IMR-90 (cell line): ENCODE results near the gene CDC37L1. TPM values are rescaled to one million over a fixed set of nuclear protein-coding genes. Genes with fewer than 3 reads are reported as not detected.

Experiments
- ATAC-seq: fragments of 200-7000 bp; cut with Tn5 transposase; 2 replicates; pipeline ENCODE4 v1.9.1; 2020; ENCODE audit warnings: low read depth, mild to moderate bottlenecking, moderate library complexity
- BruUV-seq: library from RNA; stranded (reverse); fragments of 400-500 nt; replicated peaks from 2 replicates; lab custom pipeline; 2021; lab: Mats Ljungman, UMichigan
- CTCF ChIA-PET: fragments of 300-600 bp; formaldehyde crosslinking; extraction: SDS; loops from one replicate; lab custom pipeline; 2021; ENCODE audit warnings: antibody characterized with exemption; lab: Yijun Ruan, JAX
- POLR2A ChIA-PET: fragments of 300-600 bp; sonication (Branson Sonifier 250); formaldehyde crosslinking; loops from one replicate; lab custom pipeline; 2022; ENCODE audit warnings: antibody characterized with exemption; ENCODE audit not compliant: unreplicated experiment; lab: Charles Lee
- DNase-seq: peaks from one replicate; pipeline ENCODE4 v3.0.0; 2013
- H2AFZ ChIP-seq: replicated peaks from 2 replicates; pipeline ENCODE3; 2013; ENCODE audit warnings: low read length, mild to moderate bottlenecking; ENCODE audit not compliant: poor library complexity
- H2AK5ac ChIP-seq: 2 replicates; pipeline ENCODE4 v1.6.1; 2013; ENCODE audit warnings: low read depth, low read length, inconsistent platforms
- H2AK9ac ChIP-seq: replicated peaks from 2 replicates; pipeline ENCODE3; 2013; ENCODE audit warnings: mild to moderate bottlenecking, low read depth, low read length, moderate library complexity; ENCODE audit not compliant: poor library complexity
- H2BK120ac ChIP-seq: 2 replicates; pipeline ENCODE4 v1.6.1; 2013; ENCODE audit warnings: low read depth, low read length, inconsistent platforms
- H2BK15ac ChIP-seq: 3 replicates; pipeline ENCODE4 v1.6.1; 2013; ENCODE audit warnings: low read depth, low read length, inconsistent platforms
- H2BK20ac ChIP-seq: 2 replicates; pipeline ENCODE4 v1.6.1; 2013; ENCODE audit warnings: low read depth, mild to moderate bottlenecking, inconsistent platforms, low read length, moderate library complexity
- H2BK5ac ChIP-seq: 2 replicates; pipeline ENCODE4 v1.6.1; 2013; ENCODE audit warnings: mild to moderate bottlenecking, low read depth, low read length, inconsistent platforms; ENCODE audit not compliant: poor library complexity, severe bottlenecking
- H3K14ac ChIP-seq: replicated peaks from 2 replicates; pipeline ENCODE4 v1.6.1; 2013; ENCODE audit warnings: low read depth, low read length, inconsistent platforms
- H3K18ac ChIP-seq: 2 replicates; pipeline ENCODE4 v1.6.1; 2013; ENCODE audit warnings: low read depth, low read length, control low read depth
- H3K23ac ChIP-seq: 2 replicates; pipeline ENCODE4 v1.6.1; 2013; ENCODE audit warnings: low read depth, low read length, inconsistent platforms
- H3K27ac ChIP-seq: 2 replicates; pipeline ENCODE4 v1.5.1; 2013; ENCODE audit warnings: mild to moderate bottlenecking, control low read depth, low read length; ENCODE audit not compliant: insufficient read depth
- H3K27me3 ChIP-seq: 2 replicates; pipeline ENCODE4 v1.6.1; 2013; ENCODE audit warnings: low read length; ENCODE audit not compliant: control insufficient read depth, insufficient read depth
- H3K36me3 ChIP-seq: 2 replicates; pipeline ENCODE4 v1.6.1; 2013; ENCODE audit warnings: low read length, mixed read lengths; ENCODE audit not compliant: control insufficient read depth, insufficient read depth
- H3K4ac ChIP-seq: 2 replicates; pipeline ENCODE4 v1.6.1; 2013; ENCODE audit warnings: low read depth, low read length, inconsistent platforms
- H3K4me1 ChIP-seq: 2 replicates; pipeline ENCODE4 v1.6.1; 2013; ENCODE audit warnings: low read length, mixed read lengths; ENCODE audit not compliant: control insufficient read depth, insufficient read depth
- H3K4me2 ChIP-seq: 2 replicates; pipeline ENCODE4 v1.6.1; 2013; ENCODE audit warnings: low read depth, mild to moderate bottlenecking, control low read depth, low read length, moderate library complexity
- H3K4me3 ChIP-seq: 2 replicates; pipeline ENCODE4 v1.5.1; 2013; ENCODE audit warnings: low read depth, mild to moderate bottlenecking, control low read depth, low read length, moderate library complexity; ENCODE audit not compliant: insufficient read depth
- H3K56ac ChIP-seq: 2 replicates; pipeline ENCODE4 v1.6.1; 2013; ENCODE audit warnings: low read length, inconsistent platforms; ENCODE audit not compliant: insufficient read depth; ENCODE audit errors: extremely low read depth
- H3K79me1 ChIP-seq, 2 experiments: 2 replicates each; pipeline ENCODE4 v1.6.1; 2013; ENCODE audit warnings: low read length in 2 of 2, inconsistent platforms in 1 of 2, low read depth in 1 of 2
- H3K9ac ChIP-seq: 2 replicates; pipeline ENCODE4 v1.6.1; 2013; ENCODE audit warnings: low read depth, low read length, control low read depth
- H3K9me1 ChIP-seq: 2 replicates; pipeline ENCODE4 v1.6.1; 2013; ENCODE audit warnings: low read length, inconsistent platforms; ENCODE audit not compliant: insufficient read depth
- H3K9me3 ChIP-seq: 2 replicates; pipeline ENCODE4 v1.6.1; 2013; ENCODE audit warnings: low read length; ENCODE audit not compliant: control insufficient read depth, insufficient read depth
- H4K20me1 ChIP-seq: 2 replicates; pipeline ENCODE4 v1.6.1; 2013; ENCODE audit warnings: low read length, inconsistent platforms; ENCODE audit not compliant: insufficient read depth
- H4K5ac ChIP-seq: 2 replicates; pipeline ENCODE4 v1.6.1; 2013; ENCODE audit warnings: mild to moderate bottlenecking, low read depth, low read length, control low read depth
- H4K8ac ChIP-seq, 2 experiments: 2 replicates each; pipeline ENCODE4 v1.6.1; 2013; ENCODE audit warnings: low read depth in 2 of 2, low read length in 2 of 2, control low read depth in 1 of 2, inconsistent platforms in 1 of 2
- H4K91ac ChIP-seq: 2 replicates; pipeline ENCODE4 v1.6.1; 2013; ENCODE audit warnings: low read depth, low read length, inconsistent platforms; ENCODE audit not compliant: insufficient read depth
- BHLHE40 ChIP-seq: fragments of 150-350 bp; IDR thresholded peaks from 2 replicates; pipeline ENCODE4 v1.6.1; 2016; ENCODE audit warnings: mild to moderate bottlenecking, low read depth, low read length
- CEBPB ChIP-seq: IDR thresholded peaks from 2 replicates; pipeline ENCODE4 v1.6.1; 2012; ENCODE audit warnings: low read depth, low read length, improper control_type of control experiment
- CHD1 ChIP-seq: IDR thresholded peaks from 2 replicates; pipeline ENCODE4 v1.6.1; 2012; ENCODE audit warnings: low read depth, low read length, improper control_type of control experiment
- CTCF ChIP-seq: conservative IDR thresholded peaks from 2 replicates; pipeline ENCODE4 v1.5.1; 2012; ENCODE audit warnings: mild to moderate bottlenecking, low read depth, low read length, improper control_type of control experiment
- ELK1 ChIP-seq: fragments of 150-350 bp; IDR thresholded peaks from 2 replicates; pipeline ENCODE4 v1.6.1; 2016; ENCODE audit warnings: low read depth, mild to moderate bottlenecking, low read length, moderate library complexity, borderline replicate concordance
- MAFK ChIP-seq: IDR thresholded peaks from 2 replicates; pipeline ENCODE4 v1.6.1; 2012; ENCODE audit warnings: low read depth, low read length, improper control_type of control experiment
- MAZ ChIP-seq: IDR thresholded peaks from 2 replicates; pipeline ENCODE4 v1.6.1; 2012; ENCODE audit warnings: low read depth, mild to moderate bottlenecking, low read length, improper control_type of control experiment, moderate library complexity, borderline replicate concordance
- MXI1 ChIP-seq: IDR thresholded peaks from 2 replicates; pipeline ENCODE4 v1.6.1; 2012; ENCODE audit warnings: low read depth, mild to moderate bottlenecking, low read length, moderate library complexity, borderline replicate concordance
- NFE2L2 ChIP-seq: fragments of 150-350 bp; IDR thresholded peaks from 2 replicates; pipeline ENCODE4 v1.6.1; 2016; ENCODE audit warnings: low read depth, mild to moderate bottlenecking, low read length
- RAD21 ChIP-seq: IDR thresholded peaks from 2 replicates; pipeline ENCODE4 v1.6.1; 2012; ENCODE audit warnings: low read length, improper control_type of control experiment
- RCOR1 ChIP-seq: IDR thresholded peaks from 2 replicates; pipeline ENCODE4 v1.6.1; 2012; ENCODE audit warnings: mild to moderate bottlenecking, low read length, improper control_type of control experiment; ENCODE audit not compliant: insufficient replicate concordance
- RFX5 ChIP-seq: IDR thresholded peaks from 2 replicates; pipeline ENCODE4 v1.8.0; 2012; ENCODE audit warnings: low read depth, mild to moderate bottlenecking, low read length, moderate library complexity
- SMC3 ChIP-seq: fragments of 150-350 bp; IDR thresholded peaks from 2 replicates; pipeline ENCODE4 v1.6.1; 2016; ENCODE audit warnings: low read depth, mild to moderate bottlenecking, antibody characterized with exemption, low read length, moderate library complexity
- USF2 ChIP-seq: fragments of 150-350 bp; IDR thresholded peaks from 2 replicates; pipeline ENCODE4 v1.6.1; 2017; ENCODE audit warnings: mild to moderate bottlenecking, antibody characterized with exemption, low read length, low read depth
- WGBS, 2 experiments: methylation state at CpG; one replicate each; pipeline versions ENCODE4 v1.1.5 to v1.1.7; 2013; ENCODE audit warnings: missing lambda C conversion rate in 2 of 2; ENCODE audit not compliant: insufficient read length in 1 of 2; ENCODE audit errors: extremely low coverage in 2 of 2; 5-methylcytosine and 5-hydroxymethylcytosine counted together
- dilution Hi-C: fragments of 300-500 bp; cut with HindIII; formaldehyde crosslinking; loops from one replicate; pipeline ENCODE4 v1.14.3; 2018; ENCODE audit warnings: low sequenced_read_pairs; ENCODE audit not compliant: unreplicated experiment
- in situ Hi-C: fragments of 300-500 bp; cut with MboI; formaldehyde crosslinking; loops from 3 replicates; pipeline ENCODE4 v1.14.3; 2019; ENCODE audit warnings: low sequenced_read_pairs, inconsistent platforms, mixed read lengths
- intact Hi-C: fragments of 100-400 bp; cut with micrococcal nuclease; formaldehyde crosslinking; loops from 2 replicates; pipeline ENCODE4 v1.10.0; 2022
- polyA plus RNA-seq, 3 experiments: library from polyadenylated mRNA; depleted of rRNA; stranded (reverse); fragments of >200 nt; gene quantifications; 2 replicates each; pipeline ENCODE4 v1.2.3, GENCODE V29; 2012; ENCODE audit warnings: low replicate concordance in 1 of 3
- total RNA-seq: library from RNA; depleted of rRNA; stranded (reverse); fragments of >200 nt; gene quantifications from 2 replicates; pipeline ENCODE4 v1.2.3, GENCODE V29; 2012

The CDC37L1 gene
- total and polyA plus RNA-seq, 2 of the 4 experiments (the other 2 are of a cell fraction), result 6.6 to 7.3 TPM

GRCh38 chr9:4639420-4639819, 39.9 kb upstream of the CDC37L1 start:
- no peaks in the 10 kb centered on the region; the same call in 1 of the 2 replicates for H3K27me3 ChIP-seq
- no peak overlapping the region for H3K4ac ChIP-seq
- no peaks in the 10 kb centered on the region for H3K9me1 ChIP-seq
- ATAC-seq (no peak), DNase-seq (no peak)
- H2AK9ac ChIP-seq, result no peak overlapping the region
- no peak overlapping the region for H4K5ac ChIP-seq
- POLR2A ChIA-PET, result no interaction called here
- no peak overlapping the region for H3K56ac ChIP-seq
- no peak overlapping the region for H3K4me2 ChIP-seq
- no peak overlapping the region for H3K9ac ChIP-seq
- no peak overlapping the region for H4K91ac ChIP-seq
- H2BK120ac ChIP-seq, result no peak overlapping the region
- WGBS, 2 experiments, result no CpG with 5 or more reads among the region's 2 CpGs
- no peaks in the 10 kb centered on the region for H3K79me1 ChIP-seq
- CTCF ChIA-PET, result no interaction called here
- no peak overlapping the region for H2BK20ac ChIP-seq
- no peaks in the 10 kb centered on the region for H3K9me3 ChIP-seq
- H3K36me3 ChIP-seq, result no peaks in the 10 kb centered on the region
- in situ Hi-C loops, result no loop called here
- no peak overlapping the region for H3K23ac ChIP-seq
- no peak overlapping the region for H2AK5ac ChIP-seq
- no peak overlapping the region for H3K27ac ChIP-seq
- H2BK5ac ChIP-seq, result no peak overlapping the region
- intact Hi-C loops, result loop anchor here (10.0 kb wide), 1 partner anchor 65 kb away; no protein-coding TSS in a partner anchor
- dilution Hi-C loops, result no loop called here
- no peak overlapping the region for H4K8ac ChIP-seq
- H3K4me3 ChIP-seq, result no peak overlapping the region
- no peak overlapping the region for H2BK15ac ChIP-seq
- BruUV-seq, result no TSS peak
- TF ChIP-seq SMC3 (no peak), ELK1 (no peak), MAFK (no peak), BHLHE40 (no peak), MAZ (no peak), RAD21 (no peak), NFE2L2 (no peak), USF2 (no peak), CTCF (no peak), CHD1 (no peak), CEBPB (no peak), RFX5 (no peak), RCOR1 (no peak), MXI1 (no peak)
- H4K20me1 ChIP-seq, result no peaks in the 10 kb centered on the region
- H3K14ac ChIP-seq, result no peak overlapping the region
- H2AFZ ChIP-seq, result no peak overlapping the region
- H3K18ac ChIP-seq, result no peak overlapping the region
- H3K4me1 ChIP-seq, result no peaks in the 10 kb centered on the region
